ENCODE measurements around the gene PKN2.
A peak's percentile ranks its signal among the peaks of the same experiment; 100 is the strongest.

The PKN2 gene

DNA sequence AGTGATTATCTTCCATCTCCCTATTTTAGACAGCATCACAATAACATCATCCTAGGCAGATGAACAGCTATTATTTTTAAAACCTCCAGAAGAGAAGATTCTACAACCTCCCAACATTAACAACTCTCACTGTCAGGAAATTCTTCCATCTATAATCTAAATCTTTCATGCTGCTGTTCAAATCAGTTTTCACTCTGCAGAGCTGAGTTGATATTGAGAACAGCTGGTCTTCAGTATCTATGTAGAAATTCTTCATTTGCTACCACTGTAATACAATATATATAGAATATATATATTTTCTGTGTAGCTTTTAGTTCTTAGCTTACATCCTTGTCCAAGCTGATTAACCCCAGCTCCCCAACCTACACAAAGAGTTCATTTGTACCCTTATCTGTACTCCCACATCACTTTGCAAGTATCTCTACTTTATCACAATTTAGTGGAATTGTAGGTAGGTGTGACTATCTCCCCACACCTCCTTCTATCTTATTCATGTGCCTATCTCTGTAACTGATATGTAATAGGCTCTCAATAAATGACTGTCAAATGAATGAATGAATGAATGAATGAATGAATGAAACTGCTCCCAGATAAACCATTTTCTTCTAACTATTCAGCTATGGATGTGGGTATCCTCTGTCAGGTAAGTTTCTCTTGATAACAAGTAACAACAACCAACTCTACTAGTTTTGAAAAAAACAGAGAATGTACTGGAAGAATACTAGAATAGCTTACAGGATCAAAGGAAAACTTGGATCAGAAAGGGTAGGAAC is 37.4 kb upstream of the PKN2 start:
- H3K36me3 ChIP-seq (ENCODE audit: control insufficient read depth in 2 of 2, insufficient read depth in 1 of 2, low read length in 2 of 2): no peaks in the 10 kb centered on the region
- ChIA-PET POLR2A (no interaction called here), CTCF (interaction anchor here (0.5 to 2.3 kb wide), 3 partner anchors 9 to 230 kb away, joined by 3 to 18 read pairs (median 3); no protein-coding TSS in a partner anchor)
- H3K4me3 ChIP-seq (ENCODE audit: low read depth, low read length): no peak overlapping the region
- no peak for TF ChIP-seq ZNF501 (tag by site-specific recombination; IDR thresholded peaks at IDR 0.05)
- TF ChIP-seq ZNF654 (tag by site-specific recombination; IDR thresholded peaks at IDR 0.05; ENCODE audit: low read depth): no peak
- peak; percentile 39; the same call in 1 of the 2 replicates for TF ChIP-seq EGR2 (tag by site-specific recombination; IDR thresholded peaks at IDR 0.05; ENCODE audit: low read depth)
- no peaks in the 10 kb centered on the region for H3K4me1 ChIP-seq (ENCODE audit: control insufficient read depth, insufficient read depth, low read length)
- no peaks in the 10 kb centered on the region for H3K9me3 ChIP-seq (ENCODE audit: control insufficient read depth, insufficient read depth, low read depth, low read length)
- no peak overlapping the region for H3K27ac ChIP-seq (ENCODE audit: extremely low read depth, low read depth, low read length)

DNA sequence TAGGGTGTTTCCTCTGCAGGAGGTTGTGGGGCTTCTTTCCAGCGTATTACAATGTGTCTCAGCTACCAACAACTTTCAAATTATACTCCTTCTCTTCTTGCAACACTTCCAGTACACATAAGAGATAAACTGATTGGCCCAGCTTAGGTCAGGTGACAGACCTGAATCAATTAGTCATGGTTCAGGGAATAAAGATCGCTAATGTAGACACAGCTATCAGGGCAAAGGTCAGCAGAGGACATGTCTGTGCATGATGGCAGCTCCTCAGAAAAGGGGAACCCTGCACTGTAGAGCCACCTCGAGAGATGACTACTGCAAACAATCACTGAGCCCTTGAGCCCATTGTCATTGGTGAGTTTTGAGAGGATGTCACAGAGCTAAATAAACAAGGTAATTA is 36.8 kb upstream of the PKN2 start:
- Histone ChIP-seq H3K27ac (ENCODE audit: extremely low read depth, low read depth, low read length) (no peak overlapping the region), H3K36me3 (ENCODE audit: control insufficient read depth in 2 of 2, insufficient read depth in 1 of 2, low read length in 2 of 2) (no peaks in the 10 kb centered on the region), H3K4me3 (ENCODE audit: low read depth, low read length) (no peak overlapping the region), H3K9me3 (ENCODE audit: control insufficient read depth, insufficient read depth, low read depth, low read length) (no peaks in the 10 kb centered on the region), H3K4me1 (ENCODE audit: control insufficient read depth, insufficient read depth, low read length) (no peaks in the 10 kb centered on the region)
- ChIA-PET CTCF (interaction anchor here (0.5 to 2.3 kb wide), 3 partner anchors 9 to 230 kb away, joined by 3 to 18 read pairs (median 3); no protein-coding TSS in a partner anchor), POLR2A (no interaction called here)
- TF ChIP-seq ZBTB17 (tag by site-specific recombination; IDR thresholded peaks at IDR 0.05): no peak
- no peak for TF ChIP-seq ZFHX2 (tag by site-specific recombination; conservative IDR thresholded peaks at IDR 0.05)
- TF ChIP-seq ZNF600 (tag by site-specific recombination; IDR thresholded peaks at IDR 0.05): no peak

GRCh38 chr1:88647749-88648415 is 36.2 kb upstream of the PKN2 start:
- CTCF ChIA-PET: interaction anchor here (0.6 to 2.3 kb wide), 3 partner anchors 8 to 230 kb away, joined by 3 to 18 read pairs (median 3); no protein-coding TSS in a partner anchor
- H3K4me1 ChIP-seq (ENCODE audit: control insufficient read depth, insufficient read depth, low read length): no peaks in the 10 kb centered on the region
- H3K36me3 ChIP-seq (ENCODE audit: control insufficient read depth in 2 of 2, insufficient read depth in 1 of 2, low read length in 2 of 2): no peaks in the 10 kb centered on the region
- H3K9me3 ChIP-seq (ENCODE audit: control insufficient read depth, insufficient read depth, low read depth, low read length): no peaks in the 10 kb centered on the region
- POLR2A ChIA-PET: interaction anchor here (0.8 kb wide), 1 partner anchor 36 kb away, joined by 6 read pairs; the partner anchor contains the start of gene PKN2
- H3K4me3 ChIP-seq (ENCODE audit: low read depth, low read length): no peak overlapping the region
- no peak overlapping the region for H3K27ac ChIP-seq (ENCODE audit: extremely low read depth, low read depth, low read length)
- TF ChIP-seq ZNF394 (tag by site-specific recombination; IDR thresholded peaks at IDR 0.05; ENCODE audit: borderline replicate concordance): no peak
- TF ChIP-seq MYNN (tag by site-specific recombination; IDR thresholded peaks at IDR 0.05; ENCODE audit: borderline replicate concordance): no peak
- no peak for TF ChIP-seq ZNF169 (tag by site-specific recombination; IDR thresholded peaks at IDR 0.05)
- TF ChIP-seq, protein P1, sequence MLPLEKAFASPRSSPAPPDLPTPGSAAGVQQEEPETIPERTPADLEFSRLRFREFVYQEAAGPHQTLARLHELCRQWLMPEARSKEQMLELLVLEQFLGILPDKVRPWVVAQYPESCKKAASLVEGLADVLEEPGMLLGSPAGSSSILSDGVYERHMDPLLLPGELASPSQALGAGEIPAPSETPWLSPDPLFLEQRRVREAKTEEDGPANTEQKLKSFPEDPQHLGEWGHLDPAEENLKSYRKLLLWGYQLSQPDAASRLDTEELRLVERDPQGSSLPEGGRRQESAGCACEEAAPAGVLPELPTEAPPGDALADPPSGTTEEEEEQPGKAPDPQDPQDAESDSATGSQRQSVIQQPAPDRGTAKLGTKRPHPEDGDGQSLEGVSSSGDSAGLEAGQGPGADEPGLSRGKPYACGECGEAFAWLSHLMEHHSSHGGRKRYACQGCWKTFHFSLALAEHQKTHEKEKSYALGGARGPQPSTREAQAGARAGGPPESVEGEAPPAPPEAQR (tag by site-specific recombination; IDR thresholded peaks at IDR 0.05): no peak
- TF ChIP-seq ZNF791 (tag by site-specific recombination; IDR thresholded peaks at IDR 0.05): no peak
- no peak for TF ChIP-seq ZNF311 (tag by site-specific recombination; IDR thresholded peaks at IDR 0.05; ENCODE audit: borderline replicate concordance)
- no peak for TF ChIP-seq PRDM10 (tag by site-specific recombination; IDR thresholded peaks at IDR 0.05)
- no peak for TF ChIP-seq ZNF549 (tag by site-specific recombination; IDR thresholded peaks at IDR 0.05)
- TF ChIP-seq TCF7L2 (IDR thresholded peaks at IDR 0.05; ENCODE audit: borderline replicate concordance, low read depth, low read length): no peak
- TF ChIP-seq KLF7 (tag by site-specific recombination; IDR thresholded peaks at IDR 0.05; ENCODE audit: borderline replicate concordance): no peak
- TF ChIP-seq ZNF518A (tag by site-specific recombination; conservative IDR thresholded peaks at IDR 0.05; ENCODE audit: low read depth): no peak

All from HEK293 (cell line).